ENCODE data around the gene ULK4.
"Not testable (repeated sequence)": the region's sequence is repeated elsewhere in the genome, so short reads cannot be mapped to it uniquely, and the experiment has no call there.

The ULK4 gene

DNA sequence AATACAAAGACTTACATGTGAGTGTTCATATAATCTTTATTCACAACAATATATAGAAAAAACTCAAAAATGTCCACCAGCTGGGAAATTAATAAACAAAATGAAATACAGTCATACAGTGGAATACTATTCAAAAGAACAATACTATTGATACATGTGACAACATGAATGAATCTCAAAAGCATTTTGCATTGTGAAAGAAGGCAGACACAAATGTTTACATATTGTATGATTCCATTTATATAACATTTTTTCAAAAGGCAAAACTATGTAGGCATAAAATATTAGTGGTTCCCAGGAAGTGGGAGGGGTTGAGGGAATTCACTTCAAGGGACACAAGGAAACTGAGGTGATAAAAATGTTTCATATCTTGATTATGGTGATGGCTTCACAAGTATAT lies 459.4 kb downstream of the ULK4 start:
- DNase-seq (ENCODE audit: low read depth): no peak

GRCh38 chr3:41502023-41502422 lies 459.9 kb downstream of the ULK4 start:
- no peak for DNase-seq (ENCODE audit: low read depth)

DNA sequence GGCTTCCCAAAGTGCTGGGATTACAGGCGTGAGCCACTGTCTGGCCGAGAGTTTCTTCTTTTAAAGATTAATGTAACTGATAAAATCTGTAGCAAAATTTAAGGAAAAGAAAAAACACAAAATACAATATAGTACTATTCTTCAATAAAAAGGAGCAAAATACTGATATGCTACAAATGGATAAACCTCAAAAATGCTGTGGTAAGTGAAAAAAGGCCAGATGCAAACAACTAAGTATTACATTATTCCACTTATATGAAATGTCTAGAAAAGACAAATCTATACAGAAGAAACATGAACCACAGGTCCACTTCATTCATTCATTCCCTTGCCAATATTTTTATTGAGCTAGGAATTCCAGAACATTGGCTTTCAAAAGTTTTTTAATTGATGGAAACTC lies 463.1 kb downstream of the ULK4 start:
- no peak for DNase-seq (ENCODE audit: low read depth)

DNA sequence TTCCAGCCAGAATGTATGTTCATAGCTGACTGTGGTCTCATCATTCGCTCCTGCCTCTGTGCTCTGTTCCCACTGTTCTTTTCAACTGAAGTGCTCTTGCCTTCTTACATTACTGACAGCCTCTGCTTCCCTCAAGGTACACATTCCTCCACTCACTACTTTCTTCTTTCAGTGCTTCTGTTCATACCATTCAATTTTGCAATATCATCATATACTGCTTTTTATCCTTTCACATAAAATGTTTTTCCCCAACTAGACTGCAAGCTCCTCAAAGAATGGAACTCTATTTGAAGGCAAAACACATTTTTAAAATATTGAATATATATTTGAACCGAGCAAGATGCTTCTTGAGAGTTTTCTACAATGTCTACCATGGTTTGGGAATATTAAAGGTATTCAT lies 471.5 kb downstream of the ULK4 start:
- DNase-seq (ENCODE audit: low read depth): no peak

- no peak for DNase-seq (ENCODE audit: low read depth)
Observed at GRCh38 chr3:41489231-41489630, 472.7 kb downstream of the ULK4 start.

DNA sequence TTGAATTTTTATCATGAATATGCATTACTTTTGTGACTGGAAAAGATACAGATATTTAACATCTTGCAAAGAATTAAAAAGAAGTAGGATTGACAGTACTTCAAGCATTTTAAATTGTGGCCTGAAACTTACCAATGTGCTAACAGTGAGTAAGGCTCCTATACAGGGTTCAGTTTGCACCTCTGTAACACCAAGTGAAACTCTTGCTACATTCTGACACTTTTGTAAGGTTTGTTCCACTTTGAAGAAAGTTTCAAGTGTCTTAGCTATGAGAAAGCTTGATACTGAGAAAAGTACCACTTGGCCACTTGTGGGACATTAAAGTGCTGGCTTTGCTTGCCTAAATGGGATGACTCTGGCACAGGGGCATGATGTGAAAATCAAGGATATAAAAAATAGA lies 473.4 kb downstream of the ULK4 start:
- no peak for DNase-seq (ENCODE audit: low read depth)

GRCh38 chr3:41485484-41485883 lies 476.4 kb downstream of the ULK4 start:
- no peak for DNase-seq (ENCODE audit: low read depth)

DNA sequence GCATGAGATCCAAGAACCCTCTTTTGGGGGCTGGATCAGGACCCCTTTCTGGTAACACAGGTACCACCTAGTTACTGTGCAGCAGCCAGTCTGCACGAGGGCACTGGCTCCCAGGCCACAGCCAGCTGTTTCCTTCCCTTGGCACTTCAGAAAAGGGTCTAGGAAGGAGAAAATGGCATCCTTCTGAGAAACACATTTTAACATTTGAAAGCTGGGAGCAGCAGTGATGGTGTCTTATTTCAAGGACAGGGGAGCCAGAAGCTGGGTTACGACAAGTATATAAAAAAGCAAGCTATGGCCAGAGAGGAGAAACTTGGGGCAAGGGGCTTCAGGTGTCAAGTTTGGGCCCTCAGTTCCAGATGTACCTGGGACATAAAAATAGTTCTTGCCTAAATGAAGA lies 479.8 kb downstream of the ULK4 start:
- no peak for DNase-seq (ENCODE audit: low read depth)

DNA sequence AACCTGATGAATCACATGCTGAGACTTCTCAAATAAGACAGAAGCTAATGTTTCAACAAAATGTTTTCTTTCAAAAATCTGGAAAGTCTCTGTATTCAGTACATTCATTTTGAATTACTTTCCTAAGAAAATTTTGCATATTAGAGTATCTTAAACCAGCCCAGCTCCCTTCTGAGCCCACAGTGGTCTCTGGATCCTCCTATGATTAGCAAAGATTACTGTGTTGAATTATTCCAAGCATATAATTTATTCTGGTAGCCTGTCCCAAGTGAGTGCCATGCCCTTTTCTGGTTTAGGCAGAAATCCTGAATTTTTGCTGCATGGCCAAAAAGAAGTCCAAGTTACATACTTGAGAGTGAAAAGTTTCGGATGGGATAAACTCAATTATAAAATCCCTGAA lies 483.6 kb downstream of the ULK4 start:
- no peak for DNase-seq (ENCODE audit: low read depth)

GRCh38 chr3:41477399-41478014 lies 484.4 kb downstream of the ULK4 start:
- no peak for DNase-seq (ENCODE audit: low read depth)

- DNase-seq (ENCODE audit: low read depth): no peak
Observed at GRCh38 chr3:41469083-41469482, 492.8 kb downstream of the ULK4 start.

- no peak for DNase-seq (ENCODE audit: low read depth)
Observed at GRCh38 chr3:41467481-41467880, 494.4 kb downstream of the ULK4 start.

GRCh38 chr3:41464858-41465257 lies 497.0 kb downstream of the ULK4 start:
- DNase-seq (ENCODE audit: low read depth): no peak

DNA sequence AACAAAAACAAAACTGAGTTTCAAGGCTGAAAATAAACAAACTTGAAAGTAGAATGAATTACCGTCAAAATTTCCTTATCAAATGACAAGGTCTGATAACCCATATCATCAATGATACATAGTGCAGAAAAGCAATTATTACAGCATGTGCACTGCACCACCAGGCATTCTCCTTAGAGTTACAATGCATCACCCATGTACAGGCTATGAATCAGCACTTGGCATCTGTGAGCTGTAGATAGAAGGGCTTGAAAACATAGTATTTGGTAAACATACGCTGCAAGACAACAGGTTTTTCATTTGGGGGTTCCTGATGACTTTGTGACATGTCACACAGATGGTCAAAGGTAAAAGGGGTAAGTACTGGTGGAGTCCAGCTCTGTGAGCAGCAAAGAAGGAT lies 497.5 kb downstream of the ULK4 start:
- no peak for DNase-seq (ENCODE audit: low read depth)

DNA sequence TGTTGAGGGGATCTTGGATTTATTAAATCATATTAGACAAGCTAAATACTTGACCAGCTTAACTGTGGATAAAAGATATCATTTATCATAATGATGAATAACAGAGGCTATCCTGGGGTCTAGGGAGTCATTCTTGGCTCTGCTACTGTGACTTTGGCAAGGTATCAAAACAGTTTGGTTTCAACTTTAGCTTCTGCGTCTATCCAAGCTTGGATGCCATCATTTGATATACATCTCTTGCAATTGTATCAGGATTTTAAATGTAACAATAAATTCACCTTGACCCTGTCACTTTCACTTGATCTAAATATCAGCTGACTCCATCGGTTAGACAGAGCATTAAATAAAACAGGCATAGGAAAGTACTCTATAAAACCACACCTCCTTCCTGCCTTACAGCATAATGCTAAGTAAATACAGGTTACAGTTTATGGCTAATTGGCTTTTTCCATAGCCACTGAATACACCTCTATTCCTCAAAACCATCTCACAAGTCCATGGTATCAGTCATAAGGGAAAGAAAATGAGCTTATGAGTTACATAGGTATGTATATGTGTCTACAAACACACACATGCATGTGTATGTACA lies 499.7 kb downstream of the ULK4 start:
- no peak for DNase-seq (ENCODE audit: low read depth)

GRCh38 chr3:41460736-41461135 lies 501.2 kb downstream of the ULK4 start:
- DNase-seq (ENCODE audit: low read depth): no peak

DNA sequence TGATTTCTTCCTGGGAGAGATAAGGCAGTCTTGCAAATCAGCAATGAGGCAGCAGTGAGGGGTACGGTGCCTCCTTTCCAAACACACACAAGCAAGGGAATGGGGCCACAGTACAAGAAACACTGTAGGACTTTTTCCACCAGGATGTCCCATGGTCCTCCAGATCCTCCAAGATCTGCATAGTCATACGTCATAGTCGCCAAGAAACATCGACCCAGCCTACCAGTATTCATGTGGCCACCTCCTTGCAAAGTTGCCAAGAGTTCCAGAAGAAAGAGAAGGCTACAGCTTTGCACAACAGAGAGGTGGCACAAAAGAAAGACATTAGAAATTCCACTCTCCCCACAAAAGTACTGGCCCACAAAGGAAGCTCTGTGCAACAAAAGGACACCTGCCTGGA lies 504.7 kb downstream of the ULK4 start:
- DNase-seq (ENCODE audit: low read depth): no peak

DNA sequence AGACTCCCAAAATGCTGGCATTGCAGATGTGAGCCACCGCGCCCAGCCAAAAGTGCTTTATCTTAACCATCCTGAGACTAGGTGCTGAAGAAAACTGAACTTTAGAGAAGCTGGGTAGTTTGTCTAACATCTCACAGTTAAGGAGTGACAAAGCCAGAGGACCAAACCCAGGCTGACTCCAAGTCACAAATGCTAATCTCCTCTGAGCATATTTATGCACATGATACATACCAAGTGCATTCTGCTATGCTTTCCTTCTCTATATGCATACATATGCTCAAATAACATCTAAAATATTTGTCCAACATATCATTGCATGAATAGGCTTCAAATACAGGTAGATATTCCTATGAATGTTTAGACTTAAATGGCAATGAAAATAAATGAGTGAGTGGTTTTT lies 505.7 kb downstream of the ULK4 start:
- DNase-seq (ENCODE audit: low read depth): no peak

DNA sequence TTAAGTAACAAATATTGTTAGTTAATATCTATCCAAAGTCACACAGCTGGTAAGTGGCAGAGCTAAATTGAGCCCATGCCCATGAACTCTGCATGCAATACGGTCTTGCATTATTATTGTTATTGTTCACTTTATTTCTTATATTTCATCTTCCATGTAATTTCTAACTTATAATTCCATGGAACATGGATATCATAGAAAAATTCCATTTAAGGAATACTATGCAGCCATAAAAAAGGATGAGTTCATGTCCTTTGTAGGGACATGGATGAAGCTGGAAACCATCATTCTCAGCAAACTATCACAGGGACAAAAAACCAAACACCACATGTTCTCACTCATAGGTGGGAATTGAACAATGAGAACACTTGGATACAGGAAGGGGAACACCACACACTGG lies 508.3 kb downstream of the ULK4 start:
- not testable (repeated sequence) for DNase-seq (ENCODE audit: low read depth)

GRCh38 chr3:41450416-41451231 lies 511.3 kb downstream of the ULK4 start:
- no peak for DNase-seq (ENCODE audit: low read depth)

- DNase-seq (ENCODE audit: low read depth): no peak
Observed at GRCh38 chr3:41448396-41448795, 513.5 kb downstream of the ULK4 start.

DNA sequence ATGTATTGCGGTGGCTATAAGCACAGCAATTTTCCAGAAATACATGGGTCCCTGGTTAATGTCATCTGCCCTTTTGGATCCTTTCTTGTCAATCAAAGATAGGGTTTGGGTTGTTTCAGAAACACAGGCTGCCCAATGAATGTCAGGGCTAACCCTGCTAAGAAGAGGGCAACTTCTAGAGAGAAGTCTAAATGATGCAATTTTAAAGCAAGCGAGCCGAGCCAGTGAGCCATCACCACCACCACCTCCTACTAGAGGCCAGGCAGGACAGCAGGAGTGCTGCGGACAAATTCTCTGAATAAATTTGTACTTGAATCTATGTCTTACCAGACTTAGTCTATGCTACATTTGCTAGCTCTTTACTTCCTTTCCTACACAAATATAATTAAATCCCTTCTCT lies 514.2 kb downstream of the ULK4 start:
- DNase-seq (ENCODE audit: low read depth): no peak

GRCh38 chr3:41446316-41446715 lies 515.6 kb downstream of the ULK4 start:
- DNase-seq (ENCODE audit: low read depth): not testable (repeated sequence)

DNA sequence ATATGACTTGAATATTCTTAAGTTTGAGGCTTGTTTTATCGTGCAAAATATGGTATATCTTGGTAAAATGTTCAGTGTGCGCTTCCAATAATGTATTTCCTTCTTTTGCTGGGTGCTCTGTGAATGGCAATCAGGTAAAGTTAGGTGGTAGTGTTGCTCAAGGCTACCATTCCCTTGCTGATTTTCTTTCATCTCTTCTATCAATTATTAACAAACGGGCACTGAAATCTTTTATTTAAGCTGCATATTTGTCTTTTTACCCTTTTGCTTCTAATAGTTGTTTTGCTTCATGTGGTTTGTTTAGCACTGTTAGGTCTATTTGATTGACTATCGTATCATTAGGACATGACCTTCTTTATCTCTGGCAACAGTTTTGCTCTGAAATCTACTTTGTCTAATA lies 520.3 kb downstream of the ULK4 start:
- no peak for DNase-seq (ENCODE audit: low read depth)
